GM12878 (cell line): ENCODE results near the gene TCF25. TPM values are rescaled to one million over a fixed set of nuclear protein-coding genes. Genes with fewer than 3 reads are reported as not detected.

Source experiments
- ATAC-seq: fragments of 200-7000 bp; cut with Tn5 transposase; 3 replicates; pipeline ENCODE4 v1.9.1; 2020; ENCODE audit warnings: mild to moderate bottlenecking, moderate library complexity
- BruUV-seq: library from RNA; stranded (reverse); fragments of 400-500 nt; replicated peaks from 2 replicates; lab custom pipeline; 2021; lab: Mats Ljungman, UMichigan
- CTCF ChIA-PET: fragments of 300-600 bp; sonication (Branson Sonifier 250); formaldehyde crosslinking; extraction: SDS; loops from one replicate; lab custom pipeline; 2021; ENCODE audit warnings: inconsistent platforms; lab: Yijun Ruan, JAX
- POLR2A ChIA-PET: fragments of 350-600 bp; formaldehyde crosslinking; extraction: SDS; loops from one replicate; lab custom pipeline; 2021; ENCODE audit warnings: inconsistent platforms; lab: Charles Lee
- RAD21 ChIA-PET: fragments of 300-600 bp; sonication (Branson Sonifier 250); formaldehyde crosslinking; loops from one replicate; lab custom pipeline; 2023; ENCODE audit warnings: antibody characterized with exemption; ENCODE audit not compliant: unreplicated experiment; lab: Charles Lee
- SMC1A ChIA-PET: fragments of 300-600 bp; sonication (Branson Sonifier 250); formaldehyde crosslinking; loops from one replicate; lab custom pipeline; 2023; ENCODE audit not compliant: unreplicated experiment, uncharacterized antibody; lab: Charles Lee
- DNase-seq: peaks from one replicate; pipeline ENCODE4 v3.0.0-alpha.2; 2011; ENCODE audit warnings: low read depth, low spot score
- FAIRE-seq: peaks from 3 replicates; lab custom pipeline; 2011; peaks lifted over from hg19 to GRCh38; lab: Jason Lieb, UNC
- H2AFZ ChIP-seq: 2 replicates; pipeline ENCODE4 v1.6.0; 2011; ENCODE audit warnings: low read depth, low read length, control low read depth; ENCODE audit not compliant: control insufficient read depth
- H3K27ac ChIP-seq: 2 replicates; pipeline ENCODE4 v1.5.1; 2011; ENCODE audit warnings: control low read depth; ENCODE audit not compliant: control insufficient read depth, insufficient read depth
- H3K27me3 ChIP-seq, 2 experiments: replicated peaks in 1 of 2; 2 replicates each; pipeline versions ENCODE4 v1.6.0 to v1.6.1; 2011; ENCODE audit warnings: low read length in 1 of 2; ENCODE audit not compliant: control insufficient read depth in 2 of 2, insufficient read depth in 2 of 2
- H3K36me3 ChIP-seq, 2 experiments: 2 replicates each; pipeline ENCODE4 v1.5.1; 2011; ENCODE audit warnings: low read length in 1 of 2; ENCODE audit not compliant: control insufficient read depth in 2 of 2, insufficient read depth in 2 of 2
- H3K4me1 ChIP-seq: 2 replicates; pipeline ENCODE4 v1.6.1; 2011; ENCODE audit warnings: mild to moderate bottlenecking, low read length, moderate library complexity, mixed read lengths; ENCODE audit not compliant: control insufficient read depth, insufficient read depth
- H3K4me2 ChIP-seq: 2 replicates; pipeline ENCODE4 v1.6.0; 2011; ENCODE audit warnings: control low read depth; ENCODE audit not compliant: control insufficient read depth, insufficient read depth
- H3K4me3 ChIP-seq: fragments of 200-600 bp; sonication (generic); 2 replicates; pipeline ENCODE4 v1.5.1; 2016
- H3K79me2 ChIP-seq: 2 replicates; pipeline ENCODE4 v1.6.0; 2011; ENCODE audit warnings: low read length; ENCODE audit not compliant: control insufficient read depth, insufficient read depth
- H3K9ac ChIP-seq: 2 replicates; pipeline ENCODE4 v1.8.0; 2011; ENCODE audit warnings: low read length, control low read depth, mixed read lengths; ENCODE audit not compliant: control insufficient read depth, insufficient read depth
- H3K9me3 ChIP-seq: replicated peaks from 3 replicates; pipeline ENCODE4 v1.5.1; 2011; ENCODE audit warnings: mild to moderate bottlenecking, low read length; ENCODE audit not compliant: control insufficient read depth, insufficient read depth
- H4K20me1 ChIP-seq: 2 replicates; pipeline ENCODE4 v1.6.0; 2011; ENCODE audit not compliant: control insufficient read depth, insufficient read depth
- ASH2L ChIP-seq: fragments of 300-600, 200-600 bp; sonication (generic); IDR thresholded peaks from 2 replicates; pipeline ENCODE4 v1.6.1; 2017; ENCODE audit warnings: low read depth, mild to moderate bottlenecking, borderline replicate concordance
- CBX3 ChIP-seq: fragments of 200-600 bp; sonication (generic); IDR thresholded peaks from 2 replicates; pipeline ENCODE4 v1.6.1; 2016; ENCODE audit warnings: low read depth, borderline replicate concordance
- ELK1 ChIP-seq: IDR thresholded peaks from 2 replicates; pipeline ENCODE4 v1.6.1; 2012; ENCODE audit warnings: low read depth, low read length, improper control_type of control experiment
- EZH2 ChIP-seq: IDR thresholded peaks from 2 replicates; pipeline ENCODE4 v1.6.1; 2012; ENCODE audit warnings: low read depth, mild to moderate bottlenecking, control low read depth, inconsistent platforms, low read length, borderline replicate concordance; ENCODE audit not compliant: control insufficient read depth
- KDM1A ChIP-seq: fragments of 200-600 bp; sonication (generic); IDR thresholded peaks from 2 replicates; pipeline ENCODE4 v1.6.1; 2016; ENCODE audit warnings: borderline replicate concordance
- MTA2 ChIP-seq: fragments of 450-650 bp; IDR thresholded peaks from 2 replicates; pipeline ENCODE4 v1.6.1; 2016; ENCODE audit warnings: low read depth, mild to moderate bottlenecking, moderate library complexity
- PAX5 ChIP-seq: IDR thresholded peaks from 2 replicates; pipeline ENCODE4 v1.6.1; 2011; ENCODE audit warnings: low read depth, low read length, borderline replicate concordance
- PML ChIP-seq: IDR thresholded peaks from 2 replicates; pipeline ENCODE4 v1.6.1; 2012; ENCODE audit warnings: low read length, inconsistent platforms
- RB1 ChIP-seq: fragments of 450-650 bp; formaldehyde crosslinking; IDR thresholded peaks from 2 replicates; pipeline ENCODE4 v1.6.1; 2017; ENCODE audit warnings: mild to moderate bottlenecking, borderline replicate concordance
- RBBP5 ChIP-seq: fragments of 200-600 bp; sonication (generic); conservative IDR thresholded peaks from 2 replicates; pipeline ENCODE4 v1.6.1; 2016
- RCOR1 ChIP-seq: conservative IDR thresholded peaks from 2 replicates; pipeline ENCODE4 v1.6.1; 2012; ENCODE audit warnings: low read depth, low read length, improper control_type of control experiment
- SIX5 ChIP-seq: IDR thresholded peaks from 2 replicates; pipeline ENCODE4 v1.6.1; 2011; ENCODE audit warnings: mild to moderate bottlenecking, low read depth, low read length, moderate library complexity; ENCODE audit not compliant: severe bottlenecking
- SUPT20H ChIP-seq: IDR thresholded peaks from 2 replicates; pipeline ENCODE4 v1.6.1; 2011; ENCODE audit warnings: low read depth, mild to moderate bottlenecking, low read length, moderate library complexity, borderline replicate concordance; ENCODE audit not compliant: control insufficient read depth
- ZNF207 ChIP-seq: fragments of 450-650 bp; IDR thresholded peaks from 2 replicates; pipeline ENCODE4 v1.6.1; 2014; ENCODE audit warnings: antibody characterized with exemption, mild to moderate bottlenecking, borderline replicate concordance
- WGBS: methylation state at CpG from one replicate; pipeline ENCODE4 v1.1.6; 2016; ENCODE audit warnings: low lambda C conversion rate; ENCODE audit not compliant: insufficient replicate concordance, insufficient coverage; ENCODE audit errors: missing lambda C conversion rate; 5-methylcytosine and 5-hydroxymethylcytosine counted together
- in situ Hi-C: fragments of 300-500 bp; cut with MboI; formaldehyde crosslinking; loops from 9 replicates; pipeline ENCODE4 v1.14.3; 2018; ENCODE audit warnings: mixed read lengths
- intact Hi-C: fragments of 100-400 bp; cut with micrococcal nuclease; formaldehyde crosslinking; loops from one replicate; pipeline ENCODE4 v1.14.2; 2022; ENCODE audit not compliant: unreplicated experiment
- polyA plus RNA-seq, 11 experiments: library from polyadenylated mRNA; depleted of rRNA in 4 of 11; unstranded in 6 of 11; stranded (reverse) in 5 of 11; fragments of >200 nt; fragmentation: Nextera tagmentation in 4 of 11; fragmentation: Illumina TruSeq in 1 of 11; extraction: Ambion mirVana in 4 of 11; extraction: Trizol in 1 of 11; gene quantifications; 1 replicate in 1 of 11; 2 replicates in 10 of 11; pipeline versions ENCODE4 v1.2.1 to v1.2.3, GENCODE V29; 2011 to 2016; ENCODE audit warnings: inconsistent platforms in 2 of 11, missing spikeins in 2 of 11, low read depth in 1 of 11
- total RNA-seq, 4 experiments: library from RNA; depleted of rRNA in 3 of 4; stranded (reverse); fragments of >200 nt in 3 of 4; fragmentation: Illumina TruSeq in 1 of 4; extraction: Trizol in 1 of 4; gene quantifications; 2 replicates each; pipeline versions ENCODE4 v1.2.1 to v1.2.3, GENCODE V29; 2013 to 2021
- TF ChIP-seq, protein P1 (sequence below): fragments of 450-650 bp; IDR thresholded peaks from 2 replicates; pipeline ENCODE4 v1.6.1; 2016; ENCODE audit warnings: mild to moderate bottlenecking
- TF ChIP-seq, protein P2 (sequence below): fragments of 450-650 bp; IDR thresholded peaks from 2 replicates; pipeline ENCODE4 v1.6.1; 2017; ENCODE audit warnings: mild to moderate bottlenecking, moderate library complexity

The TCF25 gene
- total and polyA plus RNA-seq, 10 of the 15 experiments (the other 5 are each of a cell fraction or from before 2014, with no cell fraction given): 8.4 to 130 (median 89.4) TPM

- SMC1A ChIA-PET: no interaction called here
- DNase-seq (no peak), ATAC-seq (no peak), FAIRE-seq (no peak)
- Histone ChIP-seq H3K36me3 (peaks cover 0 to 5% of the 10 kb centered on the region in 2 experiments), H4K20me1 (no peaks in the 10 kb centered on the region), H3K79me2 (no peaks in the 10 kb centered on the region), H3K9ac (no peak overlapping the region), H3K9me3 (no peaks in the 10 kb centered on the region), H3K27ac (no peak overlapping the region), H3K4me2 (no peak overlapping the region), H3K27me3 (no peaks in the 10 kb centered on the region), H3K4me1 (peaks cover 42% of the 10 kb centered on the region), H2AFZ (no peak overlapping the region), H3K4me3 (no peak overlapping the region)
- POLR2A ChIA-PET: interaction anchor here (0.5 to 1.6 kb wide), 3 partner anchors 15 to 71 kb away, joined by 3 to 7 read pairs (median 5); no protein-coding TSS in a partner anchor
- intact Hi-C loops: no loop called here
- in situ Hi-C loops: no loop called here
- 80% methylated on average over 14 of the region's 15 CpGs for WGBS
- RAD21 ChIA-PET: no interaction called here
- no TSS peak for BruUV-seq
- CTCF ChIA-PET: interaction anchor here (1.4 kb wide), 1 partner anchor 27 kb away, joined by 4 read pairs; no protein-coding TSS in a partner anchor
- no peak for TF ChIP-seq SUPT20H
- no peak for TF ChIP-seq RCOR1
- no peak for TF ChIP-seq RB1
- TF ChIP-seq, protein P1, sequence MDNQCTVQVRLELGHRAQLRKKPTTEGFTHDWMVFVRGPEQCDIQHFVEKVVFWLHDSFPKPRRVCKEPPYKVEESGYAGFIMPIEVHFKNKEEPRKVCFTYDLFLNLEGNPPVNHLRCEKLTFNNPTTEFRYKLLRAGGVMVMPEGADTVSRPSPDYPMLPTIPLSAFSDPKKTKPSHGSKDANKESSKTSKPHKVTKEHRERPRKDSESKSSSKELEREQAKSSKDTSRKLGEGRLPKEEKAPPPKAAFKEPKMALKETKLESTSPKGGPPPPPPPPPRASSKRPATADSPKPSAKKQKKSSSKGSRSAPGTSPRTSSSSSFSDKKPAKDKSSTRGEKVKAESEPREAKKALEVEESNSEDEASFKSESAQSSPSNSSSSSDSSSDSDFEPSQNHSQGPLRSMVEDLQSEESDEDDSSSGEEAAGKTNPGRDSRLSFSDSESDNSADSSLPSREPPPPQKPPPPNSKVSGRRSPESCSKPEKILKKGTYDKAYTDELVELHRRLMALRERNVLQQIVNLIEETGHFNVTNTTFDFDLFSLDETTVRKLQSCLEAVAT: no peak
- TF ChIP-seq PML: no peak
- no peak for TF ChIP-seq SIX5
- no peak for TF ChIP-seq RBBP5
- no peak for TF ChIP-seq ZNF207
- no peak for TF ChIP-seq ASH2L
- TF ChIP-seq, protein P2, sequence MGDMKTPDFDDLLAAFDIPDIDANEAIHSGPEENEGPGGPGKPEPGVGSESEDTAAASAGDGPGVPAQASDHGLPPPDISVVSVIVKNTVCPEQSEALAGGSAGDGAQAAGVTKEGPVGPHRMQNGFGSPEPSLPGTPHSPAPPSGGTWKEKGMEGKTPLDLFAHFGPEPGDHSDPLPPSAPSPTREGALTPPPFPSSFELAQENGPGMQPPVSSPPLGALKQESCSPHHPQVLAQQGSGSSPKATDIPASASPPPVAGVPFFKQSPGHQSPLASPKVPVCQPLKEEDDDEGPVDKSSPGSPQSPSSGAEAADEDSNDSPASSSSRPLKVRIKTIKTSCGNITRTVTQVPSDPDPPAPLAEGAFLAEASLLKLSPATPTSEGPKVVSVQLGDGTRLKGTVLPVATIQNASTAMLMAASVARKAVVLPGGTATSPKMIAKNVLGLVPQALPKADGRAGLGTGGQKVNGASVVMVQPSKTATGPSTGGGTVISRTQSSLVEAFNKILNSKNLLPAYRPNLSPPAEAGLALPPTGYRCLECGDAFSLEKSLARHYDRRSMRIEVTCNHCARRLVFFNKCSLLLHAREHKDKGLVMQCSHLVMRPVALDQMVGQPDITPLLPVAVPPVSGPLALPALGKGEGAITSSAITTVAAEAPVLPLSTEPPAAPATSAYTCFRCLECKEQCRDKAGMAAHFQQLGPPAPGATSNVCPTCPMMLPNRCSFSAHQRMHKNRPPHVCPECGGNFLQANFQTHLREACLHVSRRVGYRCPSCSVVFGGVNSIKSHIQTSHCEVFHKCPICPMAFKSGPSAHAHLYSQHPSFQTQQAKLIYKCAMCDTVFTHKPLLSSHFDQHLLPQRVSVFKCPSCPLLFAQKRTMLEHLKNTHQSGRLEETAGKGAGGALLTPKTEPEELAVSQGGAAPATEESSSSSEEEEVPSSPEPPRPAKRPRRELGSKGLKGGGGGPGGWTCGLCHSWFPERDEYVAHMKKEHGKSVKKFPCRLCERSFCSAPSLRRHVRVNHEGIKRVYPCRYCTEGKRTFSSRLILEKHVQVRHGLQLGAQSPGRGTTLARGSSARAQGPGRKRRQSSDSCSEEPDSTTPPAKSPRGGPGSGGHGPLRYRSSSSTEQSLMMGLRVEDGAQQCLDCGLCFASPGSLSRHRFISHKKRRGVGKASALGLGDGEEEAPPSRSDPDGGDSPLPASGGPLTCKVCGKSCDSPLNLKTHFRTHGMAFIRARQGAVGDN: no peak
- TF ChIP-seq CBX3: no peak
- TF ChIP-seq EZH2: no peak
- no peak for TF ChIP-seq KDM1A
- TF ChIP-seq ELK1: no peak
- no peak for TF ChIP-seq MTA2
- no peak for TF ChIP-seq PAX5
Measured at GRCh38 chr16:89955001-89955685, 81.8 kb downstream of the TCF25 start.
